Type B pancreatic cell (in vitro differentiated cells): ENCODE data around the gene MOBP. TPM values are rescaled to one million over a fixed set of nuclear protein-coding genes. Genes with fewer than 3 reads are reported as not detected.
"Not testable (repeated sequence)": the region's sequence is repeated elsewhere in the genome, so short reads cannot be mapped to it uniquely, and the experiment has no call there.

Source experiments
- DNase-seq: peaks from one replicate; pipeline ENCODE4 v3.0.0; 2021; ENCODE audit warnings: mixed read lengths; ENCODE audit not compliant: unreplicated experiment; ENCODE audit errors: extremely low spot score
- H3K27ac Mint-ChIP-seq: 2 replicates; pipeline ENCODE4 v1.8.0; 2021; ENCODE audit warnings: mild to moderate bottlenecking, mixed read lengths
- H3K27me3 Mint-ChIP-seq: 2 replicates; pipeline ENCODE4 v1.8.0; 2021; ENCODE audit warnings: mixed read lengths
- H3K36me3 Mint-ChIP-seq: 2 replicates; pipeline ENCODE4 v1.8.0; 2021; ENCODE audit warnings: mixed read lengths
- H3K4me1 Mint-ChIP-seq: one replicate; pipeline ENCODE4 v1.8.0; 2021; ENCODE audit warnings: mixed read lengths; ENCODE audit not compliant: unreplicated experiment
- H3K4me3 Mint-ChIP-seq: 2 replicates; pipeline ENCODE4 v1.8.0; 2021; ENCODE audit warnings: mild to moderate bottlenecking, mixed read lengths
- H3K9me3 Mint-ChIP-seq: 2 replicates; pipeline ENCODE4 v1.8.0; 2021; ENCODE audit warnings: mixed read lengths
- CTCF ChIP-seq: fragments of 200-600 bp; sonication (generic); conservative IDR thresholded peaks from 2 replicates; pipeline ENCODE4 v1.5.0; 2021; ENCODE audit warnings: antibody characterized with exemption, mild to moderate bottlenecking
- total RNA-seq: library from RNA; stranded (reverse); gene quantifications from 2 replicates; pipeline ENCODE4 v1.2.1, GENCODE V29; 2021; ENCODE audit warnings: low replicate concordance

MOBP gene
- total RNA-seq, 1 donor from 2014 or later, result not detected

GRCh38 chr3:39454591-39455217, 12.8 kb upstream of the MOBP start:
- no peak for TF ChIP-seq CTCF
- no peaks in the 10 kb centered on the region for H3K9me3 Mint-ChIP-seq
- H3K4me3 Mint-ChIP-seq, result no peak overlapping the region
- H3K27ac Mint-ChIP-seq, result no peak overlapping the region
- H3K4me1 Mint-ChIP-seq, result no peaks in the 10 kb centered on the region
- no peaks in the 10 kb centered on the region for H3K36me3 Mint-ChIP-seq
- DNase-seq, result no peak
- H3K27me3 Mint-ChIP-seq, result peaks cover 4% of the 10 kb centered on the region

GRCh38 chr3:39456159-39456558, 11.3 kb upstream of the MOBP start:
- H3K4me3 Mint-ChIP-seq, result no peak overlapping the region
- no peak overlapping the region for H3K27ac Mint-ChIP-seq
- peaks cover 4% of the 10 kb centered on the region for H3K27me3 Mint-ChIP-seq

GRCh38 chr3:39457361-39457760, 10.1 kb upstream of the MOBP start:
- no peak for TF ChIP-seq CTCF
- peaks cover 4% of the 10 kb centered on the region for H3K27me3 Mint-ChIP-seq
- no peaks in the 10 kb centered on the region for H3K9me3 Mint-ChIP-seq
- no peak overlapping the region for H3K4me3 Mint-ChIP-seq
- no peak for DNase-seq
- H3K4me1 Mint-ChIP-seq, result no peaks in the 10 kb centered on the region
- H3K36me3 Mint-ChIP-seq, result no peaks in the 10 kb centered on the region
- H3K27ac Mint-ChIP-seq, result no peak overlapping the region

More at GRCh38 chr3:39456159-39456558, 11.3 kb upstream of the MOBP start:
- no peaks in the 10 kb centered on the region for H3K9me3 Mint-ChIP-seq
- H3K36me3 Mint-ChIP-seq, result no peaks in the 10 kb centered on the region
- TF ChIP-seq CTCF, result no peak
- H3K4me1 Mint-ChIP-seq, result no peaks in the 10 kb centered on the region
- DNase-seq, result no peak

- H3K4me1 Mint-ChIP-seq, H3K36me3 Mint-ChIP-seq, H3K4me3 Mint-ChIP-seq, H3K9me3 Mint-ChIP-seq, H3K27me3 Mint-ChIP-seq, H3K27ac Mint-ChIP-seq, DNase-seq: not testable (repeated sequence)
Observed at GRCh38 chr3:39458579-39458978, 8.9 kb upstream of the MOBP start.

- Mint-ChIP-seq H3K36me3 (no peaks in the 10 kb centered on the region), H3K27ac (no peak overlapping the region), H3K27me3 (peaks cover 3% of the 10 kb centered on the region), H3K4me3 (no peak overlapping the region), H3K4me1 (no peaks in the 10 kb centered on the region), H3K9me3 (no peaks in the 10 kb centered on the region)
- TF ChIP-seq CTCF, result no peak
- no peak for DNase-seq
Observed at GRCh38 chr3:39460677-39461076, 6.8 kb upstream of the MOBP start.

- TF ChIP-seq CTCF, result no peak
- Mint-ChIP-seq H3K36me3 (no peaks in the 10 kb centered on the region), H3K27ac (no peak overlapping the region), H3K4me1 (no peaks in the 10 kb centered on the region), H3K27me3 (peaks cover 7% of the 10 kb centered on the region), H3K9me3 (no peaks in the 10 kb centered on the region), H3K4me3 (no peak overlapping the region)
- no peak for DNase-seq
Observed at GRCh38 chr3:39463269-39463668, 4.2 kb upstream of the MOBP start.
